ENCODE data around the gene FMNL2. TPM values are rescaled to one million over a fixed set of nuclear protein-coding genes. Genes with fewer than 3 reads are reported as not detected.

Gene FMNL2
- total RNA-seq, 2 experiments from 2014 or later = 0.05 to 0.21 TPM

DNA sequence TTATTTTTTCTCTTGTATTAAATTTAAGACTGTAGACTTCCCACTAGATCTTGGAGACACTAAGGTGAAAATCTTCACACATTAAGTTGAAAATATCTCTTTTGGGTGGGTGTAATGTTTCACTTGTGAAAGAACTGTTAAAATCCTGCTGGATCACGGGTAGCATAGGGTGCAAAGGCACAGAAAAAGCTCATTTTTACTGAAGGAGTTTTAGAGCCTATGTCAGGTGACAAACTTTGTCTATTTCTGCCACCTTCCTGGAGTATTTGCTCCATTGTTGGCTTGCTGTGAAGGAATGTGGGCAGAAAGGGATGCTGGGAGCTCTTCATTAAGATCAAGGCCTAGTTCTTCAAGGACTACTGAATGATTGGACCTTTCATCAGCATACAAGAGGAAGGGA is 119.4 kb downstream of the FMNL2 start:
- DNase-seq (no peak), ATAC-seq (no peak)
- no peak overlapping the region for H3K4me3 Mint-ChIP-seq
- ChIA-PET CTCF (interaction anchor here (0.9 kb wide), 1 partner anchor 182 kb away, joined by 3 read pairs; no protein-coding TSS in a partner anchor), POLR2A (no interaction called here)
- H3K9me3 Mint-ChIP-seq (ENCODE audit: insufficient read depth) = no peaks in the 10 kb centered on the region
- no peaks in the 10 kb centered on the region for H3K36me3 Mint-ChIP-seq (ENCODE audit: low read depth)
- H3K4me1 Mint-ChIP-seq (ENCODE audit: low read depth) = no peaks in the 10 kb centered on the region
- H3K27me3 Mint-ChIP-seq (ENCODE audit: low read depth) = peaks cover 11% of the 10 kb centered on the region
- no peak overlapping the region for H3K27ac Mint-ChIP-seq

DNA sequence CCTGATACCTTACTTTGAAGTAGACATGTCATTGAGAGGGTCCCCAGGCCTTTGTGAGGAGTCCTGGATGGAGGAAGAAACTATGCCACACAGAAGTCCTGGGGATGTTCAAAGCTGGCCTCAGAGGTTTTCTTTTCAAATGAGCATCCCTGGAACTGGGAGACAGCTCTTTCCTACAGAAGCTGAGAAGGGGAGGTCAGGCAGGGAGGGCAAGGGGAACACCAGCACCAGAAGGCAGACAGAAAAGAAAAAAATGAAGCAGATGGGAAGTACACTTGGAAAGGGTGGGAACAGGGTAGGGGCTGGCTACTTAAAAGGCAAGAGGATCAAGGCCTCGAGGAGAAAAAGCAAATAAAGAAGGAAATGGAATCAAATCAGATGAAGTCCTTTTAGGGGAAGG is 120.0 kb downstream of the FMNL2 start:
- ATAC-seq (no peak), DNase-seq (no peak)
- ChIA-PET CTCF (interaction anchor here (0.9 kb wide), 1 partner anchor 181 kb away, joined by 3 read pairs; no protein-coding TSS in a partner anchor), POLR2A (no interaction called here)
- Mint-ChIP-seq H3K9me3 (ENCODE audit: insufficient read depth) (no peaks in the 10 kb centered on the region), H3K4me3 (no peak overlapping the region), H3K4me1 (ENCODE audit: low read depth) (no peaks in the 10 kb centered on the region), H3K27me3 (ENCODE audit: low read depth) (peaks cover 9% of the 10 kb centered on the region), H3K36me3 (ENCODE audit: low read depth) (no peaks in the 10 kb centered on the region), H3K27ac (no peak overlapping the region)

- Mint-ChIP-seq H3K4me1 (ENCODE audit: low read depth) (no peaks in the 10 kb centered on the region), H3K4me3 (no peak overlapping the region), H3K36me3 (ENCODE audit: low read depth) (no peaks in the 10 kb centered on the region), H3K9me3 (ENCODE audit: insufficient read depth) (no peaks in the 10 kb centered on the region), H3K27me3 (ENCODE audit: low read depth) (peaks cover 7% of the 10 kb centered on the region), H3K27ac (no peak overlapping the region)
- POLR2A ChIA-PET = no interaction called here
- CTCF ChIA-PET = no interaction called here
- ATAC-seq (no peak), DNase-seq (no peak)
Measured at GRCh38 chr2:152455738-152456137, 120.8 kb downstream of the FMNL2 start.

GRCh38 chr2:152456262-152456661 is 121.3 kb downstream of the FMNL2 start:
- Mint-ChIP-seq H3K4me3 (no peak overlapping the region), H3K4me1 (ENCODE audit: low read depth) (no peaks in the 10 kb centered on the region), H3K27me3 (ENCODE audit: low read depth) (peaks cover 7% of the 10 kb centered on the region), H3K9me3 (ENCODE audit: insufficient read depth) (no peaks in the 10 kb centered on the region), H3K27ac (no peak overlapping the region), H3K36me3 (ENCODE audit: low read depth) (no peaks in the 10 kb centered on the region)
- DNase-seq = no peak
- ChIA-PET CTCF (no interaction called here), POLR2A (no interaction called here)
- no peak for ATAC-seq

DNA sequence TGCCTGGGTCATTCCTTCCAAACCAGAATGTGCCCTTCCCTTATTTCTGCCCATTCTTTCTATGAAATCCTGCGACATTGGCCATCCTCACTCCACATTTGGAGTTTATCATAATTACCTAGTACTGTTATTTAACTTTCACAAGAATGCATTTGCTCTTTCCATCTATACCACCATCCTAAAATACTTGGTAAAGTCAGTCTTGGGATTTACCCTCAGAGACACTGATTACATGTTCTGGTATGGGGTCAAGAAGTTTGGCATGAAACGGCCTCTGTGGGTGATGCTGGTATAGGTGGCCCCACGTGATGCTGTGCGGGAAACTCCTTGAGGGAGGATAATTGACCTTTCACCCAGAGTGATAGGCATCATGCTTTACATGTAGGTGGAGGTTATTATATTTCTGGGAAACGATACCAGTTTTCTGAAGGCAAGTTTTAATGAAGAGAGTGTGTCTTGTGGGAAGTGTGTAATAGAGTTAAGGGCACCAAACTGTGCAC is 123.5 kb downstream of the FMNL2 start:
- DNase-seq (no peak), ATAC-seq (no peak)
- no peaks in the 10 kb centered on the region for H3K4me1 Mint-ChIP-seq (ENCODE audit: low read depth)
- H3K36me3 Mint-ChIP-seq (ENCODE audit: low read depth) = no peaks in the 10 kb centered on the region
- H3K9me3 Mint-ChIP-seq (ENCODE audit: insufficient read depth) = no peaks in the 10 kb centered on the region
- H3K27ac Mint-ChIP-seq = no peak overlapping the region
- CTCF ChIA-PET = no interaction called here
- peaks cover 12% of the 10 kb centered on the region for H3K27me3 Mint-ChIP-seq (ENCODE audit: low read depth)
- POLR2A ChIA-PET = no interaction called here
- no peak overlapping the region for H3K4me3 Mint-ChIP-seq

- H3K27ac Mint-ChIP-seq = no peak overlapping the region
Measured at GRCh38 chr2:152459091-152459490, 124.1 kb downstream of the FMNL2 start.

DNA sequence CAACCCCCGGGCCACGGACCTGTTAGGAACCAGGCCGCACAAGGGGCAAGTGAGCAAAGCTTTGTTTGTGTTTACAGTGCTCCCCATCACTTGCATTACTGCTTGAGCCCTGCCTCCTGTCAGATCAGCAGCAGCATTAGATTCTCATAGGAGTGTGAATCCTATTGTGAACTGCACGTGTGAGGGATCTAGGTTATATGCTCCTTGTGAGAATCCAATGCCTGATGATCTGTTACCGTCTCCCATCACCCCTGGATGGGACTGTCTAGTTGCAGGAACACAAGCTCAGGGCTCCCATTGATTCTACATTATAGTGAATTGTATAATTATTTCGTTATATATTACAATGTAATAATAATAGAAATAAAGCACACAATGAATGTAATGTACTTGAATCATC is 125.6 kb downstream of the FMNL2 start:
- H3K27ac Mint-ChIP-seq = no peak overlapping the region
- no peak overlapping the region for H3K4me3 Mint-ChIP-seq
- ATAC-seq (no peak), DNase-seq (no peak)
- H3K9me3 Mint-ChIP-seq (ENCODE audit: insufficient read depth) = no peaks in the 10 kb centered on the region
- H3K27me3 Mint-ChIP-seq (ENCODE audit: low read depth) = peaks cover 14% of the 10 kb centered on the region
- no peaks in the 10 kb centered on the region for H3K36me3 Mint-ChIP-seq (ENCODE audit: low read depth)
- H3K4me1 Mint-ChIP-seq (ENCODE audit: low read depth) = no peaks in the 10 kb centered on the region
- ChIA-PET CTCF (no interaction called here), POLR2A (no interaction called here)

More at GRCh38 chr2:152459091-152459490, 124.1 kb downstream of the FMNL2 start:
- CTCF ChIA-PET = no interaction called here
- Mint-ChIP-seq H3K27me3 (ENCODE audit: low read depth) (peaks cover 12% of the 10 kb centered on the region), H3K36me3 (ENCODE audit: low read depth) (no peaks in the 10 kb centered on the region), H3K4me1 (ENCODE audit: low read depth) (no peaks in the 10 kb centered on the region), H3K9me3 (ENCODE audit: insufficient read depth) (no peaks in the 10 kb centered on the region), H3K4me3 (no peak overlapping the region)
- POLR2A ChIA-PET = no interaction called here
- no peak for ATAC-seq
- no peak for DNase-seq

- H3K36me3 Mint-ChIP-seq (ENCODE audit: low read depth) = no peaks in the 10 kb centered on the region
- H3K27ac Mint-ChIP-seq = no peak overlapping the region
- ATAC-seq (no peak), DNase-seq (no peak)
- ChIA-PET CTCF (no interaction called here), POLR2A (no interaction called here)
- no peaks in the 10 kb centered on the region for H3K4me1 Mint-ChIP-seq (ENCODE audit: low read depth)
- H3K4me3 Mint-ChIP-seq = no peak overlapping the region
- H3K27me3 Mint-ChIP-seq (ENCODE audit: low read depth) = peaks cover 14% of the 10 kb centered on the region
- H3K9me3 Mint-ChIP-seq (ENCODE audit: insufficient read depth) = no peaks in the 10 kb centered on the region
Measured at GRCh38 chr2:152462120-152462519, 127.1 kb downstream of the FMNL2 start.

DNA sequence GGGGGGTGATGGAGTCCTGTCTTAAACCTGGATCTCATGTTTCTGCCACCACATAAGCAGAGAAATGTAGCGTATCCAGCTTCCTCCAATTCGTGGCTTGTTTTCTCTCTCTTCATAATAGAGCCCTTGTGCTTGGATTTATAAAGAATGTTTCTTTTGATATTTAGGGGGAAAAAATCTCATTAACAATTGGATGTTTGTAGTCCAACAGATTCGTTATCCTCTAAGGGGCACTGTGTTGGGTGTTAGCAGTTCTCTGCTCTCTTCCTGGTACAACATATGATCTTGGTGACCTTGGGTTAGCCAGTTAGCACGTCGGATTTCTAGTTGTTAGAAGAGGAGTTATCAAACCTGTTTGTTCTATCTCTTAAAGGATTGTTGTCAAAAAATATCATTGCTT is 127.8 kb downstream of the FMNL2 start:
- no peak overlapping the region for H3K27ac Mint-ChIP-seq
- H3K27me3 Mint-ChIP-seq (ENCODE audit: low read depth) = peaks cover 12% of the 10 kb centered on the region
- DNase-seq (no peak), ATAC-seq (no peak)
- no peak overlapping the region for H3K4me3 Mint-ChIP-seq
- ChIA-PET CTCF (no interaction called here), POLR2A (no interaction called here)
- H3K36me3 Mint-ChIP-seq (ENCODE audit: low read depth) = no peaks in the 10 kb centered on the region
- no peaks in the 10 kb centered on the region for H3K9me3 Mint-ChIP-seq (ENCODE audit: insufficient read depth)
- no peaks in the 10 kb centered on the region for H3K4me1 Mint-ChIP-seq (ENCODE audit: low read depth)

GRCh38 chr2:152464851-152465470 is 130.0 kb downstream of the FMNL2 start:
- DNase-seq = no peak

DNA sequence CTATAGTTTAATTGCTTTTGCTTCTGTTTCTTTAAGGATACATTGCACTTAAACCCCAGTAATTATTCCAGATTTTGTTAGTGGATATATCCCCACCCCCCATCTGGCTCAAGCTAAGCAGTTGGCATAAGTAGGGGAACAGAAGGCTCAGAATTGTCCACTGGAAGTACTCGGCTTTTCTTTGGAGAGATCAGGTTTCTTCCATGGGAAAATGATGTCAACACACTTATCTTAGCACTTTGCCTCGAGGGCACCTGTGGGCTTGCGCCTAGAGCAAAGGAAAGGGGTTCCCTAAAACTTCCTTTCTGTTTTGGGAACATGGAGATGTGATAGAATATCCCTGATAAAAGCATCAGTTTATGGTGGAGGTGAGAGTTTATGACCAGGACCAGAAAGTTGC is 130.6 kb downstream of the FMNL2 start:
- Mint-ChIP-seq H3K9me3 (ENCODE audit: insufficient read depth) (no peaks in the 10 kb centered on the region), H3K4me1 (ENCODE audit: low read depth) (peaks cover 4% of the 10 kb centered on the region), H3K36me3 (ENCODE audit: low read depth) (no peaks in the 10 kb centered on the region), H3K27me3 (ENCODE audit: low read depth) (peaks cover 10% of the 10 kb centered on the region), H3K27ac (no peak overlapping the region), H3K4me3 (no peak overlapping the region)
- DNase-seq (no peak), ATAC-seq (no peak)
- ChIA-PET CTCF (no interaction called here), POLR2A (no interaction called here)

More at GRCh38 chr2:152464851-152465470, 130.0 kb downstream of the FMNL2 start:
- peaks cover 4% of the 10 kb centered on the region for H3K4me1 Mint-ChIP-seq (ENCODE audit: low read depth)
- H3K9me3 Mint-ChIP-seq (ENCODE audit: insufficient read depth) = no peaks in the 10 kb centered on the region
- H3K27me3 Mint-ChIP-seq (ENCODE audit: low read depth) = peaks cover 10% of the 10 kb centered on the region
- ChIA-PET POLR2A (no interaction called here), CTCF (no interaction called here)
- H3K36me3 Mint-ChIP-seq (ENCODE audit: low read depth) = no peaks in the 10 kb centered on the region
- no peak overlapping the region for H3K27ac Mint-ChIP-seq
- no peak for ATAC-seq
- no peak overlapping the region for H3K4me3 Mint-ChIP-seq

GRCh38 chr2:152466041-152466440 is 131.1 kb downstream of the FMNL2 start:
- POLR2A ChIA-PET = no interaction called here
- Mint-ChIP-seq H3K4me3 (no peak overlapping the region), H3K27me3 (ENCODE audit: low read depth) (peaks cover 10% of the 10 kb centered on the region), H3K36me3 (ENCODE audit: low read depth) (no peaks in the 10 kb centered on the region), H3K4me1 (ENCODE audit: low read depth) (peaks cover 4% of the 10 kb centered on the region), H3K27ac (no peak overlapping the region), H3K9me3 (ENCODE audit: insufficient read depth) (no peaks in the 10 kb centered on the region)
- CTCF ChIA-PET = no interaction called here
- ATAC-seq (no peak), DNase-seq (no peak)
